ENCODE data around the gene PCYT1A. TPM values are rescaled to one million over a fixed set of nuclear protein-coding genes. Genes with fewer than 3 reads are reported as not detected.
A peak's percentile ranks its signal among the peaks of the same experiment; 100 is the strongest.
"Not testable (repeated sequence)": the region's sequence is repeated elsewhere in the genome, so short reads cannot be mapped to it uniquely, and the experiment has no call there.

The PCYT1A gene
- total RNA-seq, 1 donor from 2014 or later = 89.6 TPM

- DNase-seq (no peak), ATAC-seq (ENCODE audit: poor library complexity) (no peak)
- intact Hi-C loops (cut with DNase I) = no loop called here
Observed at GRCh38 chr3:196219970-196220311, 67.6 kb downstream of the PCYT1A start.

- intact Hi-C loops (cut with DNase I) = no loop called here
- DNase-seq = peak; percentile 79
- ATAC-seq (ENCODE audit: poor library complexity) = peak; percentile 74
Observed at GRCh38 chr3:196219194-196219969, 68.1 kb downstream of the PCYT1A start.

GRCh38 chr3:196218155-196218712 is 69.3 kb downstream of the PCYT1A start:
- ATAC-seq (ENCODE audit: poor library complexity) (no peak), DNase-seq (no peak)
- intact Hi-C loops (cut with DNase I) = no loop called here

GRCh38 chr3:196217307-196218154 is 70.0 kb downstream of the PCYT1A start:
- intact Hi-C loops (cut with DNase I) = no loop called here
- no peak for DNase-seq
- ATAC-seq (ENCODE audit: poor library complexity) = no peak

- DNase-seq = no peak
- no peak for ATAC-seq (ENCODE audit: poor library complexity)
- intact Hi-C loops (cut with DNase I) = no loop called here
Observed at GRCh38 chr3:196216681-196217211, 70.8 kb downstream of the PCYT1A start.

GRCh38 chr3:196216089-196216564 is 71.4 kb downstream of the PCYT1A start, which contains the start of gene SLC51A:
Gene SLC51A (plus strand): TSS chr3:196216534. CDS start chr3:196216713, 179 bp downstream.
- intact Hi-C loops (cut with DNase I) = no loop called here
- ATAC-seq (ENCODE audit: poor library complexity) (no peak), DNase-seq (no peak)

- intact Hi-C loops (cut with DNase I) = no loop called here
- ATAC-seq (ENCODE audit: poor library complexity) (no peak), DNase-seq (no peak)
Observed at GRCh38 chr3:196215493-196216020, 72.0 kb downstream of the PCYT1A start.

- ATAC-seq (ENCODE audit: poor library complexity) = no peak
- intact Hi-C loops (cut with DNase I) = no loop called here
- DNase-seq = peak; percentile 15
Observed at GRCh38 chr3:196214783-196215441, 72.6 kb downstream of the PCYT1A start.

- DNase-seq = peak; percentile 26
- no peak for ATAC-seq (ENCODE audit: poor library complexity)
- intact Hi-C loops (cut with DNase I) = no loop called here
Observed at GRCh38 chr3:196210673-196211556, 76.6 kb downstream of the PCYT1A start, which contains the start of gene ZDHHC19. Gene ZDHHC19 (minus strand): TSS chr3:196211400. CDS start chr3:196211315, 85 bp downstream.

GRCh38 chr3:196209944-196210672 is 77.4 kb downstream of the PCYT1A start:
- intact Hi-C loops (cut with DNase I); ATAC-seq (ENCODE audit: poor library complexity): not testable (repeated sequence)

GRCh38 chr3:196208942-196209695 is 78.4 kb downstream of the PCYT1A start:
- intact Hi-C loops (cut with DNase I) = no loop called here
- ATAC-seq (ENCODE audit: poor library complexity) (no peak), DNase-seq (no peak)

More at GRCh38 chr3:196209944-196210672, 77.4 kb downstream of the PCYT1A start:
- not testable (repeated sequence) for DNase-seq

GRCh38 chr3:196207833-196208607 is 79.5 kb downstream of the PCYT1A start:
- peak; percentile 59 for ATAC-seq (ENCODE audit: poor library complexity)
- DNase-seq = peak; percentile 72
- intact Hi-C loops (cut with DNase I) = no loop called here

- peak; percentile 17 for ATAC-seq (ENCODE audit: poor library complexity)
- peak; percentile 61 for DNase-seq
- intact Hi-C loops (cut with DNase I) = no loop called here
Observed at GRCh38 chr3:196207159-196207832, 80.2 kb downstream of the PCYT1A start.

- ATAC-seq (ENCODE audit: poor library complexity); intact Hi-C loops (cut with DNase I); DNase-seq: not testable (repeated sequence)
Observed at GRCh38 chr3:196205442-196206205, 81.9 kb downstream of the PCYT1A start.
